GM19455 (cell line): ENCODE data around the gene KANK4.

Source experiments
- ATAC-seq: cut with Tn5 transposase; IDR thresholded peaks from one replicate; pipeline ENCODE4 v1.9.1; 2021; ENCODE audit not compliant: unreplicated experiment

The KANK4 gene

DNA sequence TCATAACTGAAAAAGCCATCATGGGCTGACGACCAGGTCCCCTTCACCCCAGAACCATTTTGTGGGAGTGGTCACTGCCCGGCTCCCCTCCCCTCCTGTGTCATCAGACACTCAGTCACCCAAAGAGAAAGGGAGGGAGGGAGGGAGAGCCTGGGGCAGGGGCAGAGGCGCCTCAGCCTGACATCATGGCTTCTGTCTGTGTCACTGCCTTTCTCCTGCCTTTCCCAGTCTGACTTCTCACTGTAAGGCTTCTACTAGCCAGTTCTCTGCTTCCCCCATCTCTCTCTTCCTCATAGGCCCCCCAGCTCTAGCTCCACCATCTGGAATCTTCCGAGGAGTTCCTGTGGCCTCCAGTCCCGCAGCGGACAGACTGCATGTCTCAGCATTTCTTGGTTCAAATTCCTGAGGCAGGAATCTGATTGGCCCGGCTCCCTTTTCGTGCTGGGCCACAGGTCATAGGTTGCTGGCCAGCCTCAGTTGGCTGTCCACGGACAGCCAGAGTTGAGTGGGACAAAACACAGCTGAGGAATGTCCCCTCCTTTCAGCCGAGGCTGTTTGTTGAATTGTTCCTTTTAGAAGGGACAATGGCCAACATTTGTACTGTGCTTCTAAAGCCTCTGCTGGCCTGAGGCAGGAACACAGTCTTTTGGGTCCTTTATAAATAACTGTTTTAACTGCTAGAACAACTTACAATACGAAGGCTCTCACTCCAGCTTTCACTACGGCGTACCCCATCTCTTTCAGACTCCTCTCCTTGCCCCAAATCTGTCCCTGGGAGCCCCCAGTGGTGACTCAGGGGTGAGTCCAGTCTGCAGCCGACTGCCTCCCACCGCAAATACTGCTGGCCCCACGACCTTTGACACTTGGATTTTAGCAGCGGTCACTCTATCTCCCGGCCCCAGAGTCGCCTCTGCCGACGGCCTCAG, 18.7 kb upstream of the KANK4 start:
- ATAC-seq = no peak

DNA sequence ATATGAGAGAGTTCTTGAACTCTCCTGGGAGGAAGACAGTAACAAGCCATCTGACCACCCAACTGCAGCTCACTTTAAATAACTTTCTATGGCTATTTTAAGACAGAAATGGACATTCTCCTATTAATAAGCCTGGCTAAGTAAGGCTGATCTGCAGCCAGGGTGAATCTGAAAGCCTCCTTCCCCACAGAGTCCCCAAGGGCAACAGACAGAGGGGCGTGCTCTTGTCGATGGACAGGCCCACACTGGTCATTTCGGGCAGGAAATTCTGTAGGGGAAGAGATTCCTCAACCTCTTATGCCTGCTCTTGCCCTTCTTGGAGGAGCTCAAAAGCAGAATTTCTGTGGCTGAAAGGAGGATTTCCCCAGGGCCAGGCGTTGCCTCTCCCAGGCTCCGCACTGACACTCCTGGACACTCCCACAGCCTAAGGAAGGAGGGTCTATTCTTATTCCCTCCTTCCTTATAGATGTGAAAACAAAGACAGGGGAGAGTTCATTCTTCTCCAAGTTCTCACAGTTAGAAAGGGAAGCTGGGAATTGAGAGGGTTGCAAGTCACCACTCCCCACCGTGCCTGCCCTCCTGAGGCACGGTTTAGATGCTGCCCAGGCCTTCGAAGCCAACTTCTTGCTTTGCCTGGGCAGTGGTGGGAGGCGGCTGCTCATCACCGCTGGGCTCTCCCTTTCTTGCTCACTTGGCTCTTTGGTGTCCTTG, 17.9 kb upstream of the KANK4 start:
- no peak for ATAC-seq

DNA sequence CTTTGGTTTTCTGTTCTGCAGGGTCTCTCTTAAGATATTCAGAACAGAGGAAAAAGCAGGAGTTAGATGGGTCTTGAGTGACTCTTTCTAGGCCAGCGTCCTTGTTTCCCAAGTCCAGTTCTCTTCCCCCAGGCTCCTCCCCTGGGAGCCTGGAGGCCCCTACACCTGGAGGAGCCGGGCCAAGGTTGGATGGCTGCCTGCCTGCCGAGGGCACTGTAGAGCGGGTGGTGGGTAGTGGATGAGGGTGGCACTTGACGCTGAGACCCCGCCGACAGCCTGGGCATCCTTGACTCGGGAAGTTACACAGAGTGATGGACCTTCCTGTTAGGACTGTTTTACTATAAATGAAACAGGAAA, 17.4 kb upstream of the KANK4 start:
- ATAC-seq = no peak

DNA sequence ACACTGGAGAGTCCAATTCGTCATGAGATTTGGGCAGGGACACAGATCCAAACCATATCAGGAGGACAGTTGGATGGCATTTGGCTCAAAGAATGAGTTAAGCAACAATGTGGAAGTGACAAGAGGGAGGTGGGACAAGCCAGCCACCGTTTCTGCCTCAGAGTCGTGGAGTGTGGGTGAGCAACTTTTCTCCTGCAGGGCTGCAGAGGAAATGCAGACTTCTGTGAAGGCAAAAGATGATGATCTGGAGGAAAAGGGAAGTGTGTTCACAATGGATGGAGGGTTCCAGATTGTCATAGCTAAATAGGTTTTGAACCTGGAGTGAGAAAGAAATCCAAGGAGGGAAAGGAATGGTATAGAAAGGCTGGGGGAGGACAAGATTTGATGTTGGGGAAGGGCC, 16.4 kb upstream of the KANK4 start:
- no peak for ATAC-seq

DNA sequence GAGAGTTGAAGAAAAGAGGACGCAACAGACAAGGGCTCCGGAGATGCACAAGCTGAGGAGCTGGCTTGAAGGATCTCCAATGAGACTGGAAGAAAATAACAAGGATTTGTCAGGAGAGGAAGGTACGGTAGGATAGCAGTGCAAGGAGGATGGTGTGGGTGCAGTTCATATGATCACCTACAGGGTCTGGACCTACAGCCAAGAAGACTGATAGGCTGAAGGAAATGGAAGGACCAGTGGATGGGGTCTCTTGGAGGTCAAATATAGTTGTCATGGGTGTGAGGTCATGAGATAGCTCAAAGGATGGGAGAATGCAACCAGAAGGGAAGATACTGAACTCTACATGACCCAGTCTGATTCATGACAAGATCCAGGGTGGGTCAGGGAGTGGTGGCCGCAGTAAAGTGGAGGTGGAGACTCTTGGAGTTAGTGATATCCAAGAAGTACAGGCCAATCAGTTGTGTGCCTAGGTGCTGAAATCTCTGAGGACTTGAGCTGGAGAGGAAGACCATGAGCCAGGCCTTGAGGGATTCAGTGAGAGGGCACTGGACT, 15.3 kb upstream of the KANK4 start:
- no peak for ATAC-seq

DNA sequence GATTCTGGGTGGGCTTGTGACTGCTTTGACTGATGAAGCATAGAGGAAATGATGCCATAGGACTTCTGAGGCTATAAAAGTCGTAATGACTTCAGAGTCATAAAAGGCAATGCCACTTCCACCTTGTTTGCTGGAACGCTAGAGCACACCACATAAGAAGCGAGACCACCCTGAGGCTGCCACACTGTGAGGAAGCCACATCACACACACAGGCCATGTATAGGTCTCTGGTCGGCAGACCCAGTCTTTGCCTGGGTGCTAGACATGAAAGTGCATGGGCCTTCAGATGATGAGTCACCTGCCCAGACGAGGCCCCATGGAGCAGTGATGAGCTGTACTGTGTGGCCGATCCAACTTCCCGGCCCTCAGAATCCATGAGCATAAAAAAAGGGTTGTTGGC, 14.2 kb upstream of the KANK4 start:
- no peak for ATAC-seq

DNA sequence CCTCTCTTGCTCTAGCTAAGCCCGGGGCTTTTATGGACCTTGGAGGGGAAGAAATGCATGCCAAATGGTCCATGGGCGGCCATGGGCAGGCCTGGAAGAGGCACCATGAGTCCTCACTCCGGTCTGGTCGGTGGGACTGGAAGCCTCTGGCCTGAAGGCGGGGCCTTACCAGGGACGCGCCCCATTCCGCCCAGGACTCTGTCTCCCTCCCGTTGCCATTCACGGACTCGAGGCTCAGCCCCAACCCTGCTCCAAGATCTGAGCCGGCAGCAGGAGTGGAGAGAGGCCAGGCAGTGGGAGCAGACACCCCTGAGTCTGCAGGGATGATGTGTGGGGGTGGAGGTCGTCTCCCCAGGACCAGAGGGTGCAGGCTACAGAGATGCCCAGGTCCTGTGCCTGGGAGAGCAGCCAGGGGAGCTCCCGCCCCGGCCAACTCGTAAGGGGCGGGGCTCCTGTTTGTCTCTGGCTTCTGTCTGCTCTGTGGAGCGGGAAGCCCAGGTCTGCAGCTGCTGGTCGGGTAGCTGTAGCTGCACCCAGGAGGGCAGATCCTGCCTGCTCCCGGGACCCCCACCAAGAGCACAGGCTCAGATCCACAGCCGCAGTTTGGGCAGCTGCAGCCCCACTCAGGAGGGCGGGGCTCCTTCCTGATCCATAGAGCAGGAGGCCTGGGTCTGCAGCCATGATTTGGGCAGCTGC, 8.3 kb upstream of the KANK4 start:
- no peak for ATAC-seq

DNA sequence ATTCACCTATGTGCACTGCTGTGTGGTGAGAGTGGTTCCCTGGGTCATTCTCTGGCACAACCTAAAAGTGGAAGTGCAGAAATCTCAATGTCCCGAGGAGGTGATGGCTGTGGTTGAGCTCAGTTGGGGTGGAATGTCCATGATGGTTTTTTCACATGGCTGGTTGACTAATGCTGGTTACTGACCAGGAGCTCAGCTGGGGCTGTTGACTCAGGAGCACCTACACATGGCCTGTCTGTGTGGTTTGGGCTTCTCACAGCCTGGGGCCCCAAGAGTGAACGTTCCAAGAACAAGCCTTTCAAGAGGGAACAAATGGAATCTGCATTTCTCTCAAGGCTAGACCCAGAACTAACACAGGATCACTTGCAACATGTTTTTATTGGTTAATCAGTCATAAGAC, 6.4 kb upstream of the KANK4 start:
- ATAC-seq = no peak

DNA sequence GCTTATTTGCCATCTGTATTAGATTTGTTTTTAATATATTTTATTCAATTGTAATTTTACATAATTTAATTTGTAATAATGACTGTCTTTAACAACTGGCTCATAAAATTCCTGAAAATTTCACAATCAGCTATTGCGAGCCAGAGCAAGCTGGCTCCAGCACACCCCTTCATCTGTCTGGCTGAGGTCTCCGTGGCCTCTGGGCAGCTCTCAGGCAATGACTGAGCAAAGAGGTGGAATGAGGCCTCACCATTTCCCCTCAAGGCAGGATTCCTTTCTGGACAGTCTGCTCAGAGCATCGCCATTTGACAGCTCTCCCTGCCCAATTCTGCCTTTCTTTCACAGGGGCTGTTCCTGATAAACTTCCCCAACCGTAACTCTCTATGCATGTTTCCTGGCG, 5.8 kb upstream of the KANK4 start:
- no peak for ATAC-seq

DNA sequence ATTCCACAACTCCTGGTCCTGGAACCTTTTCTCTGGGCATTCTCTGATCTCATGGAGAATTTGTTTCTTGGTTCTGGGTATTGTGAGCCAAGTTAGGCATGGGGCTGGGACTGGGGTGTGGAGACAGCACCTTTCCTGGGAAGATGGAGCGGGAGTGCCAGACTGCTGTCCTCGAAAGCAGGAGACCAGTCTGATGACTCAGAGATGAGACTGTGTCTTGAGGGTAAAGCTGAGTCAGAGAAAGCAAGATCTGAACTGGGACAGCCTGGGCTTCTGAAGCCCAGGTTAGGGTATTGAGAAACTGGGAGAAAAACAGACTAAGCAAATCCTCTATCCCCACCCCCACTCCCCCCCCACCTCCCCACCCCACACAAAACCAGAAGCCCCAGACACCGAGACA, 2.2 kb upstream of the KANK4 start:
- ATAC-seq = no peak

DNA sequence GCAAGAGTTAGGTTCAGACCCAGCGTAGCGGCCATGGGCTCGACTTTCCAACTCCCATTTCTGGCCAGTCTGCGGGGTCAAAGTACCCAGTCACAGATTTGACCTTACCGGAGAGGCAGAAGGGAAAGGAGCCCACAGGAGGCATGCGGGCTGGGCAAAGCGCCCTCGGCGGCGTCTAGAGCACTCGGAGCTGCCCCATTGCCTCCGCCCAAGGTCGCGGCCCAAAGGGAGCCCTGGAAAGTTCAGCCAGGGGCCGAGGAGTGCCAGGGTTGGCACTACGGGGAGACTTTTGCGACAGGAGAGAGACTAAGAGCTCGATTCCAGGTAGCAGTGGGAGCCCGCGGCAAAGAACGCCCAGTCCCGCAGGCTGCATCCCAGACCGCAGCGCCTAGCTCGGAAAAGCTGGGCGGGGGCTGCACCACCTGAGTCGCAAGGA, 896 bp downstream of the KANK4 start:
- ATAC-seq = no peak

DNA sequence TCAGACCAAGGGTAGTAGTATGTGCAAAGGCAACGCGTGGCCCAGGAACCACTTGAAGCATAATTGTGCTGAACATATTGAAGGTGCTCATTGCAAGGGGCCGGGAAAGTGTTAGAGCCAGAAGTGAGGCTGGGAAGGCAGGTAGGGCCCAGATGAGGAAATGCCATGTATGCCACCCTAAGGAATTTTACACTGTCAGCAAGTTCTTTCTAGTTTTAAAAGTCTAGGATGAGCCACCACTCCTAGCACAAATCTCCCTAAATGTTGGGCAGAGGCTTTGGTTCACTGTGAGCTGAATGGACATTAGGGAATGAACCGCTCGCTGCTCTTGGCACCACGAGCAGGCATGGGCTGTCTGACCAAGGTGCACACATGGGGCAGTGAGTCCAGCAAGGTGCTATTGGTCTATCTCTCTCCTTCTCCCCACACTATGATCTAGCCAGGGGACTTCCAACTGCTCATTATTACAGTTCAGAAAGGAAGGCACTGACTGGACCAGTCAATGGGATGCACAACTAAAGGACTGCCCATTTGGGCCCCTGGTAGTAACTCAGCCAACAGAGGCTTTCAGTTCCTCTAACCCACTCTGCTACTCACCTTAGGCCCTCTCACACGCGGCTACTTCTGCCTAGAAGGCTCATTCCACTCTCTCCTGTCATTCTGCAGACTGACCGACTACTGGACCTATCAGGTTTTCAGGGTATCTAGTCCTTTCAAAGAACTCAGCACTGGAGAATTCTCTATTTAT, 2.0 kb downstream of the KANK4 start:
- no peak for ATAC-seq

DNA sequence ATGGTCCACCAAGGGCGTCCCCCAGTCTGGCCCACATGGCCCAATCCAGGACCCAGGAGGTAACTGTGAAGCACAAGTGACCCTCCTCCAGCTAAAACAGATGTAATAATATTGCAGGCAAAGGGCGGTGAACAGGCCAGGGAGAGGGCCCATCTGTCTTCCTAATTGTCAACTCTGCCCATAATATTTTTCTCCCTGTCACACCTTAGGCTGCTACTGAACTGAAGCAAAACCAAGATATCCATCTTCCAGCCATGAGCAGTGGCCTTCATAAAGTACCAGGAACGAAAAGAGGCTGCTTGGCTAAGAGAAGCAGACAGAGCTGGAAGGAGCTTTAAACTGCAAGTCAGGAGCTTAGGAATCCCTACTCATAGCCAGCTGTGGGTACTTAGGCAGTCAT, 3.1 kb downstream of the KANK4 start:
- ATAC-seq = no peak

DNA sequence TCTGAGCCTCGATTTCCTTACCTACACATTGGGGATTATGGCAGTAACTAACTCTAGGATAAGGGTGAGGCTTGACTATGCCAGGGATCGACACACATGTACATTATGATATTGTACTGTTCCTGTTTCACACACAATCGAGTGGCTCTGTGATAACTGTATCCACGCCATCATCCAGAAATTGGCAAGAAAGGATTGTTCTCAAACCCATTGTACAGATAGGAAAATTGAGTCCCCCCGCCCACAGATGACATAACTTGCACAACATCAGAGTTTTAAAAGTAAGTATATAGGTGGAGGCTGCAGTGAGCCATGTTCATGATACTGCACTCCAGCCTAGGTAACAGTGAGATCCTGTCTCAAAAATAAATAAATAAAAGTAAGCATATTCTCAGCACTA, 3.8 kb downstream of the KANK4 start:
- no peak for ATAC-seq

DNA sequence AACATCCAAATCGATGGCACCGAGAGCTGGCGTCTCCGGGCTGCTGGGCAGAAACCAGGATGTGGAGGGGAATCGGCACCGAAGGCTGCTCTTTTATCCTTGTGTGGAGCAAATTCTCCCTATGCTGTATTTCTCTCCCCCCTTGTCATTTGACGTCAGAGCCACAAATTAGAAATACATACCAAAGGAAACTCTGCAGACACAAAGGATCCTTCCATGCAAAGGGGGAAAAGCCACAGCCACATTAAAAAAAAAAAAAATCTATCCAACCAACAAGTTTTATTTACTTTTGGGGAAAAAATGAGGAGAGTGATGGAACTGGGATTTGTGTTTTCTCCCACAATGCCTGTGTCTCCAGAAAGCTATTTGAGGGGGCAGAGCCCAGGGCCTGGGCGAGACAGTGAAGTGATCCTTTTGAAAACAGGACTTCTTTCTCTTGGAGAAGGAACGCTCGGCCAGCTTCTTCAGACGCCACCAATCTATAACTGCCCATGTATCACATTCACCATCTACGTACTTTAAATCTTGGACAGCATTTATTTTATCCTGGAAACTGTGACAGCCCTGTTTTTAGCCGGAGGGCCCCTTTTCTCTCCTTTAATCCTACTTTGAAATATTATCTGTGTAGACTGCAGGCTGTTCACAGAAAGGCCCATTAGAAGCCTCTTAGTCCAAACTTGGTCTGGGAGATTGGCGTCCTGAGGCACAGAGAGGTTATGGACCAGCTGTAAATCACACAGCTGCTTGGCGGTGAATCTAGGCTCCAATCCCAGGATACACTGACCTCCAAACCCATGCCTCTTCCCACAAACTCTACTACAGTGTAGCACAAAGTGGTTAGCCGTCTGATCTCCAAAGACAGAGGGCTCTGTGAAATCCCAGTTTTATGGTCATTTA, 4.5 kb downstream of the KANK4 start:
- ATAC-seq = no peak

DNA sequence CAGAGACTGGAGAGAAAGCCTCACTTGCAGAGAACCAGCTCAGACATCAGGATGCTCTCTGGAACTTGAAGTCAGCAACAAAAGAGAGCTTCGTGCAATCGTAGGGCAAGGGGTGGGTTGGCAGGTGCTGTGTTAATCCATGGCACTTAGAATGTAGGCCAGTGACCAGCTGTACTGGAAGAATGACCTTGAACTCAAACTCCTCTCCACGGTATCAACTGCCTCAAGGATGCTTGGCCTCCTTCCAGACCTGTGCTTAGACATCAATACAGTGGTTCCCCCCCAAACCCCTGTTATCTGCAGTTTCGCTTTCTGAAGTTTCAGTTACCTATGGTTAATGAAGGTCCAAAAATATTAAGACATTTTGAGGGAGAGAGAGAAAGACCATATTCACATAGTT, 6.5 kb downstream of the KANK4 start:
- ATAC-seq = no peak

DNA sequence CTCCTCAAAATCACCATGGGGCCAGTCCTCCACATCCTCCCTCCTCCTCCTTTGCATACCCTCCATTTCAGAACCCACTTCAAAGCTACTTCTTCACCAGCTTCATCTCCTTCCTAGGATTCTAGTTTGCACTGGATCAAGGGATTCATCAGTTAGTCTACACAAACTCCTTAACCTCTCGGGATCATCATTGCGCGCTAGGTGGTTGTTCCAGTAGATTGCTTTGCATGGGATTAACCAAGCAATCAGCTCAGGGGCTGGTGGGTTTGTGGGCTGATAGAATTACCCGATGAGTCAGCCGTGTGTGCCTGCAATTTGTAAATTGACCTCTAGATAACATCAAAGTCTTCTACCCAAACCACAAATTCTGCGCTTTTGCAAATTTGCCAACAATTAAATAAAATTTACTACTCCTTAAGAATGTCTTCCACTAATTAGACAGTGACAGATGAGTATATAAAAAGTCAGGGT, 7.7 kb downstream of the KANK4 start:
- no peak for ATAC-seq

DNA sequence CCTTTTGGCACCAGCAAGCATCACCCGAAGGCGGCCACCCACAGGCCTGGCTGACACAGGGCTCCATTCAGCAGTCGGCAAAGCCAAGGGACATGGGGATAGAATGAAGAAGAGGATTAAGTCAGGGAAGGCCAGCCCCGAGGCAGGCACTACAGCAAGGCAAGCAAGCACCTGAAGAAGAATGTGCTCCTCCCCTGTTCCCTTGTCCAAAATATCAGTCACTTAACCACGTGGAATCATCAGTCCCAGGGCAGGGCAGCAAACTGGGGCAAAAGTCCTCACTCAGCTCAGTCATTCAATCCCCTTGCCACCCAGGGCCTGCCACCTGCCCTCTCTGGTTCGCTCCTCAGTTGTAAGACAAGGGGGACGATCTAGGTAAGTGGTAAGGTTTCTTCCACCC, 9.3 kb downstream of the KANK4 start:
- ATAC-seq = no peak

DNA sequence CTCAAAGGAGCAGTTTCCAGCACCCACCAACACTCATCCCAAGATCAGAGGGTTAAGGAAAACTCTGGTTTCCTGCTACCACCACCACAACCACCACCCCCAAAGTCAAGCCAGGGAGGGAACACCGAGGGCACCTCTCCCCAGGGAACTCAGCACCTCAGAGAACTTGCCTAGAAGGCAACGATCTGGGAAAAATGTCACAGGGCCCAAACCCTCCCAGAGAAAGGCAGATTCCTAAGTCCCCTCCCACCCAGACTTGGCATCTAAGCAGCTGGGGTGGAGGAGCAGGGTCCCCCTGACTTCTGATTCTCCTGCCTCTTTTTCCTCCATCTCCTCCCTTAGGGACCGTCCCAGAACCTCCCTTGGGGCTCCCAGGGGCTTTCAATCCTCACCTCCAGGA, 10.6 kb downstream of the KANK4 start:
- no peak for ATAC-seq
